Left renal cortex interstitium (tissue), 4 donors: ENCODE data around the gene SERPINB2. TPM values are rescaled to one million over a fixed set of nuclear protein-coding genes. Genes with fewer than 3 reads are reported as not detected.
"Not testable (repeated sequence)": the region's sequence is repeated elsewhere in the genome, so short reads cannot be mapped to it uniquely, and the experiment has no call there.

Source experiments
- DNase-seq, 4 donors: peaks; one replicate each; pipeline ENCODE4 v3.0.0-alpha.2; 2013; ENCODE audit warnings: low read depth in 4 of 4, low spot score in 2 of 4, missing footprints in 1 of 4
- polyA plus RNA-seq, 4 donors: library from polyadenylated mRNA; unstranded; fragments of 120-200 nt; gene quantifications; one replicate each; pipeline ENCODE4 v1.2.1, GENCODE V29; 2013; ENCODE audit not compliant: insufficient read length in 4 of 4

Gene SERPINB2
- polyA plus RNA-seq, 4 donors, result 0.09 to 0.27 (median 0.14) TPM

- DNase-seq, result no peak
Observed at GRCh38 chr18:63888470-63889190, 1.1 kb downstream of the SERPINB2 start.

- no peak for DNase-seq
Observed at GRCh38 chr18:63889626-63890025, 2.1 kb downstream of the SERPINB2 start.

GRCh38 chr18:63890237-63890949, 2.9 kb downstream of the SERPINB2 start:
- DNase-seq, result no peak

DNA sequence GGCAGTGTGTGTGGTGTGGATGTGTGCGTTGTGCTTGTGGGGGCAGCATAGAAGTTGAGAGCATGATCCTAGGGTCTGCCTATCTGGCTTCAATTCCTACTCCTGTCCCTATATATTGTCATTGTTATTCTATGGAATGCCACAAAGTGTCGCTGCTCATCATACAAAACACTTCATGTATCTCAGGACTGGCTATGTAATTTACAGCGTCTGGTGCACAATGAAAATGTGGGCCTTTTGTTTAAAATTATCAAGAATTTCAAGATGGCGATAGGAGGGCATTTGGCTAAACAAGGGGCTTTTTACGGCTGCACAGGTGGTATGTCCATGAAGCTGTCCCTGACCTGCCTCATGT, 3.4 kb downstream of the SERPINB2 start:
- no peak for DNase-seq

DNA sequence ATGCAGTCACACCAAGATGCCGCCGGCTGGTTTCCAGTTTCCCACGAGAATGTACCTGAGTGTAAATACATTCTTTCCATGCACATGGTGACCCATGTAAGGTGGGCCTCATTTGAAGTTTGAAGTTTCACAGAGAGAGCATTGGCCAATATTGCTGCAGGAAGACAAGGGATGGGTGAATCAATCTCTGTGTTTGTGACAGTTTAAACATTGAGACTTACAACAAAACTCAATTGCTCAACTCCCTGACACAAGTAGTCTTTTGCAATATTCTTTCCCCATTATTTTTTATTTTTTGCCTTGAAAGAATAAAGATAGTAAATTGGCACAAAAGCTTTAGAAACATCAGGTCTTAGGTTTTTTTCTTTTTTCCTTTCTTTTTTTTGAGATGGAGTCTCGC, 5.1 kb downstream of the SERPINB2 start:
- DNase-seq, result no peak

DNA sequence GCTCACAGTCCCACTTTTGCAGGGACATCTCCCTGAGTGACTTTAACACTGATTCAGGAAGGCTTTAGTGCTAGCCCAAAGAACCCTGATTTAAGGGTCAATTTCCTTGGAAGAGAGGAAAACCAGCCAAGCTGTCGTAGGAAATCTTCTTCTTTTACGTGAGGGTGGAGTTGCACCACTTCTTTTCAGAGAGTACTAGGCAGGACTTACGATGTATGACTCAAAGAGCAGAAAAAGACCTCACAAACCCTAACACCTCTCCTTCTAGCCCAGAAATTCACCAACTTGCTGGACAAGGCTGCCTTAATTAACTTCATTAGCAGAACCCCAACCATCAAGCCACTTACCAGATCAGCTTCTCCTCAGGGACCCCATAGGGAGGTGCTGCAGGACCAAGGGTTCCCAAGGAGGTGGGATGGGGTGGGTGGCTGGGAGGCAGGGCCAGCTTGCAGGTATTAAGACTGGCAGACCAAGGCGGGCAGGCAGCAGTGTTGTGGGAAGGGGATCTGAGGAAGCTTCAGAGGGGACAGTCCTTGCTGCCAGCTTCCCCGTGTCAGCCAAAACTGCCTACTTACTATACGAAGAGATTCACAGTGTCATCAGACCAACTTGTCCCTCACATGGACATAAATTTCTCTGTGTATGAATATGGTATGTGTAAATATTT, 6.7 kb downstream of the SERPINB2 start:
- no peak for DNase-seq

DNA sequence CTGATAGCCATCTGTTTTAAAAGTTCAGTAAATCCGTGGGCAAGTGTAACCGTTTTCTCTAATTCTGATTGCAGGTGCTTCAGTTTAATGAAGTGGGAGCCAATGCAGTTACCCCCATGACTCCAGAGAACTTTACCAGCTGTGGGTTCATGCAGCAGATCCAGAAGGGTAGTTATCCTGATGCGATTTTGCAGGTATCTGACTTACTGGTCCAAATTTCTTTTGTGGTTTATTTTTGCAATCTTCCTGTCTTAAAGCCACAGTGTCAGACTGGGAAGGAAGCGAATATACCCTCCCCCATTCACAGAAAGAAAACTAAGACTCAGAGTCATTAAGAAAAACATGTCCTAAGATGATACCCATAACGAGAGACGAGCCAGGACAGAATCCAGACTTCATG, 7.7 kb downstream of the SERPINB2 start:
- DNase-seq, result no peak

GRCh38 chr18:63897072-63897471, 9.6 kb downstream of the SERPINB2 start:
- DNase-seq, result no peak

DNA sequence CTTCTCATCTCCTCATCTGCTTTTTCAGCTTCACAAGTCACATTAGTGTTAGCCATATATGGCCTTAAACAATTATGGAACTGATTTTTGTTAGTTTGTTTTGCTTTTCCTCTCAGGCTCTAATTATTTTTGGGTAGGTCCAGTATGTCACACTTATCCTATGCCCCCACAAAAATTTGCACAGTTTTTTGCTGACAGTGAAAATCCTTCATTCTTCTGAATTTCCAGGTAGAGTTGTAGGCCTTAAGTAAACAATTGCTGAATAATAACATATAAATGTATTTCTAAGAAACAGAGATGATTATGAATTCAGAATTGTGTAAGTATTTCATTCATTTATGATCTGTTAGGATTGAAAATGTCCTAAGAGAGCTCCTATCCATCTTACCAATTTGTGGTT, 11.7 kb downstream of the SERPINB2 start:
- no peak for DNase-seq

- DNase-seq, result no peak
Observed at GRCh38 chr18:63903851-63904570, 16.5 kb downstream of the SERPINB2 start.

GRCh38 chr18:63904694-63905093, 17.2 kb downstream of the SERPINB2 start:
- DNase-seq, result no peak

GRCh38 chr18:63905361-63905760, 17.9 kb downstream of the SERPINB2 start:
- no peak for DNase-seq

GRCh38 chr18:63906056-63906455, 18.6 kb downstream of the SERPINB2 start:
- DNase-seq, result no peak

GRCh38 chr18:63907664-63908063, 20.2 kb downstream of the SERPINB2 start, which contains the start of gene SERPINB10:
Gene SERPINB10 (plus strand): TSS chr18:63907958. CDS start chr18:63915511, 7,553 bp downstream.
- DNase-seq, result no peak

DNA sequence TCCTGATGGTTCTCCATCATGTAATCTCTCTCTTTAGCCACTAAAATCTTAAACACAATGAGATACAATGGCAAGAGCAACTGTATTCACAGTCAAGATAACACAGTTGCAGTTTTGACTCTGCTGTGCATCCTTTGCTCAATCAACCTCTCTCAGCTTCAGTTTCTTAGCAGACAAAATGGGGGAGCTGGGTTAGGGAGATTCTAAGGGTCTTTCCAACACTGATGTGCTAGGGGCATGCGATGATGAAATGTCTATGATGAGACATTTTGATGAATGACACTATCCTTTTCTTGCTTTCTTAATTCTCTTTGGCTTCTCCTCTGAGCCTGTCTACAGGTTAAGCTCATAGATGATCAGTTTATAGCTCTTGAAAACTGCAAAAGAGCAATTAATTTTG, 21.4 kb downstream of the SERPINB2 start:
- DNase-seq, result no peak

- no peak for DNase-seq
Observed at GRCh38 chr18:63909870-63910269, 22.4 kb downstream of the SERPINB2 start.

DNA sequence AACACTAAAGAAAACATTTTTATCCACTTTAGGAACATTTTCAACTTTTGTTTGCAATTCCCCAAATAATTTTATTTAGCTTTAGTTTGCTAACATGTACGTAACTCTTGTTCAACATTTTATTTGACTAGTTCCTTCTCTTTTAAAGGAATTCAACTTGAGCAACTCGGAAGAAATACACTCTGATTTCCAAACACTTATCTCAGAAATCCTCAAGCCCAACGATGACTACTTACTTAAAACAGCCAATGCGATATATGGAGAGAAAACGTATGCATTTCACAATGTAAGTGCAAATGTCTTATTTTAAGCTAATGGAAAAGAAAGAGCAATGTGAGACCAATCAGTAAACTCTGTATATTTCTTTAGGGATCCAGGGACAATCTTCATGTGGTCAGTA, 30.3 kb downstream of the SERPINB2 start:
- no peak for DNase-seq

DNA sequence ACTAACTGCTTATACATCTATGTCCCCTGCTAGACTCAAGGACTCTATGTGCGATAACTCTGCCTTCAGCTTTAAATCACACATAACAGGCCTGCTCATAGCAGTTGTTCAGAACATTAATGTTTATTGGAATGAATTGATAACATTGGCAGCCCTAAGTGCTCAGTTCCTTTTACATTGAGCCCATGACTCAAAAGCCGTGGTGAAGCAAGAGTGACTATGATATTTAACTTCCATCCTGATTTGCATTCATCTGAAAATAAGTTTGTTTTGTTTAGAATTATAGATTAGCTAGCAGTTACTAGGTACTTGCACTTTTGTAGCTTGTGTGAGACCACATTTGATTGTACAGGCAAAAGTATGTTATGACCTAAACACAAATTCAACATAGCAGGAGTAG, 34.5 kb downstream of the SERPINB2 start:
- DNase-seq, result no peak

DNA sequence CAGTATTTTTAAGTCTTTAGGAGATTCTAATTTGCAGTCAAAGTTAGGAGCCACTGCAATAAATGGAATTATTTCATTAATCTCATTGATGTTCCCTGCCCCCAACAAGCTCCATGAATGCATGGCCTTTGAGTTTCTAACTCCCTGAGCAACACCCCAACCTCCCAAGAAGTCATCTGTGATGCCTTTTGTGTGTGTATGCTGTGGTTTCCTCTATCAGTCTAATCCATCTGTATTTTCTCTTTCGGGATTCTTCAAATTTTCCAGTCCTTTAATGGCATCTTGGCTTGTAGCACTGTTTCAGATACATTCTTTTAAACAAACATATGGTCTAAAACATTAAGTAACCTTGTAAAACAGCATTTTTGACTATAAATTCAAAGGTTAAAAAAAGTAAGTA, 37.0 kb downstream of the SERPINB2 start:
- no peak for DNase-seq

GRCh38 chr18:63928331-63928730, 40.8 kb downstream of the SERPINB2 start:
- no peak for DNase-seq

- not testable (repeated sequence) for DNase-seq
Observed at GRCh38 chr18:63929369-63929768, 41.9 kb downstream of the SERPINB2 start.
